A673 (cell line): Measurements from ENCODE around the gene RITA1. TPM values are rescaled to one million over a fixed set of nuclear protein-coding genes. Genes with fewer than 3 reads are reported as not detected.

Source experiments
- Bru-seq: library from RNA; stranded (reverse); fragments of 400-500 nt; gene quantifications from one replicate; lab custom pipeline; 2021; lab: Mats Ljungman, UMichigan
- BruChase-seq, 2 experiments: library from RNA; stranded (reverse); fragments of 400-500 nt; gene quantifications; one replicate each; lab custom pipeline; 2021; lab: Mats Ljungman, UMichigan
- BruUV-seq: library from RNA; stranded (reverse); fragments of 400-500 nt; replicated peaks from 2 replicates; lab custom pipeline; 2021; lab: Mats Ljungman, UMichigan
- CTCF ChIA-PET: fragments of 300-600 bp; sonication (Branson Sonifier 250); formaldehyde crosslinking; loops from one replicate; lab custom pipeline; 2022; ENCODE audit warnings: antibody characterized with exemption; lab: Charles Lee
- POLR2A ChIA-PET: fragments of 300-600 bp; sonication (Branson Sonifier 250); formaldehyde crosslinking; loops from one replicate; lab custom pipeline; 2022; ENCODE audit warnings: antibody characterized with exemption; ENCODE audit not compliant: low non-redundant PET; lab: Charles Lee
- DNase-seq: peaks from one replicate; pipeline ENCODE4 v3.0.0-alpha.2; 2015; ENCODE audit warnings: low spot score
- H3K27ac ChIP-seq: fragments of 200-600 bp; sonication (generic); 2 replicates; pipeline ENCODE4 v1.5.1; 2016; ENCODE audit warnings: mixed run types, low read depth, mild to moderate bottlenecking, mixed read lengths, antibody characterized with exemption, low read length; ENCODE audit not compliant: poor library complexity, severe bottlenecking
- H3K27me3 ChIP-seq: fragments of 200-600 bp; sonication (generic); replicated peaks from 2 replicates; pipeline ENCODE4 v1.6.1; 2017; ENCODE audit warnings: mixed run types, low read depth, mild to moderate bottlenecking, mixed read lengths, antibody characterized with exemption, low read length; ENCODE audit not compliant: insufficient read depth, poor library complexity
- H3K36me3 ChIP-seq: fragments of 200-600 bp; sonication (generic); 2 replicates; pipeline ENCODE4 v1.6.1; 2016; ENCODE audit warnings: mixed run types, mild to moderate bottlenecking, mixed read lengths, antibody characterized with exemption, low read length; ENCODE audit not compliant: insufficient read depth, poor library complexity, severe bottlenecking
- H3K4me1 ChIP-seq: fragments of 200-600 bp; sonication (generic); 2 replicates; pipeline ENCODE4 v1.6.1; 2017; ENCODE audit warnings: mixed run types, mild to moderate bottlenecking, mixed read lengths, antibody characterized with exemption, low read length; ENCODE audit not compliant: insufficient read depth, poor library complexity, severe bottlenecking
- H3K4me3 ChIP-seq: fragments of 200-600 bp; sonication (generic); 2 replicates; pipeline ENCODE4 v1.5.1; 2016; ENCODE audit warnings: low read depth, mixed run types, mild to moderate bottlenecking, mixed read lengths, low read length; ENCODE audit not compliant: poor library complexity, severe bottlenecking
- H3K9me3 ChIP-seq: fragments of 200-600 bp; sonication (generic); 2 replicates; pipeline ENCODE4 v1.6.1; 2016; ENCODE audit warnings: mixed run types, low read depth, mild to moderate bottlenecking, mixed read lengths, antibody characterized with exemption, low read length; ENCODE audit not compliant: poor library complexity, severe bottlenecking
- EZH2 ChIP-seq: fragments of 200-600 bp; sonication (generic); IDR thresholded peaks from 2 replicates; pipeline ENCODE4 v1.6.1; 2017; ENCODE audit warnings: borderline replicate concordance, low read depth, mild to moderate bottlenecking, mixed read lengths, antibody characterized with exemption, low read length; ENCODE audit not compliant: poor library complexity, severe bottlenecking
- intact Hi-C: fragments of 100-400 bp; cut with micrococcal nuclease; formaldehyde crosslinking; loops from one replicate; pipeline ENCODE4 v1.10.0; 2022; ENCODE audit not compliant: unreplicated experiment
- long read RNA-seq: library from polyadenylated mRNA; stranded (forward); transcript quantifications from one replicate; pipeline ENCODE4 v2.0.0, GENCODE V29; 2022
- total RNA-seq: library from RNA; stranded (reverse); gene quantifications from 2 replicates; pipeline ENCODE4 v1.2.3, GENCODE V29; 2021
- TF ChIP-seq, protein P1 (sequence below): fragments of 300-800, 200-600 bp; sonication (generic); conservative IDR thresholded peaks from 2 replicates; pipeline ENCODE4 v1.5.1; 2017; ENCODE audit warnings: low read depth, mild to moderate bottlenecking, antibody characterized with exemption, low read length, moderate library complexity, mixed read lengths

The RITA1 gene, protein sequence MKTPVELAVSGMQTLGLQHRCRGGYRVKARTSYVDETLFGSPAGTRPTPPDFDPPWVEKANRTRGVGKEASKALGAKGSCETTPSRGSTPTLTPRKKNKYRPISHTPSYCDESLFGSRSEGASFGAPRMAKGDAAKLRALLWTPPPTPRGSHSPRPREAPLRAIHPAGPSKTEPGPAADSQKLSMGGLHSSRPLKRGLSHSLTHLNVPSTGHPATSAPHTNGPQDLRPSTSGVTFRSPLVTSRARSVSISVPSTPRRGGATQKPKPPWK
- total RNA-seq = 22.3 and 25.3 TPM in 2 replicates
- percentile 64 among the genes with signal in this experiment for Bru-seq, nascent RNA
- percentile 60 among the genes with signal in this experiment for BruChase-seq, experiment 1, labeled RNA remaining after a 2-hour chase
- percentile 70 among the genes with signal in this experiment for BruChase-seq, experiment 2, labeled RNA remaining after a 6-hour chase
- long read RNA-seq, transcript RITA1-203 (3 exons, 1,898 nt) = minor isoform, 7 of 65 reads
- long read RNA-seq, transcript RITA1-201 (4 exons, 2,053 nt) = major isoform, 53 of 65 reads
- long read RNA-seq, partial matches to known transcripts = 2 of 65 reads
- long read RNA-seq, other reads (novel, unspliced or antisense) = 1 of 65 reads

DNA sequence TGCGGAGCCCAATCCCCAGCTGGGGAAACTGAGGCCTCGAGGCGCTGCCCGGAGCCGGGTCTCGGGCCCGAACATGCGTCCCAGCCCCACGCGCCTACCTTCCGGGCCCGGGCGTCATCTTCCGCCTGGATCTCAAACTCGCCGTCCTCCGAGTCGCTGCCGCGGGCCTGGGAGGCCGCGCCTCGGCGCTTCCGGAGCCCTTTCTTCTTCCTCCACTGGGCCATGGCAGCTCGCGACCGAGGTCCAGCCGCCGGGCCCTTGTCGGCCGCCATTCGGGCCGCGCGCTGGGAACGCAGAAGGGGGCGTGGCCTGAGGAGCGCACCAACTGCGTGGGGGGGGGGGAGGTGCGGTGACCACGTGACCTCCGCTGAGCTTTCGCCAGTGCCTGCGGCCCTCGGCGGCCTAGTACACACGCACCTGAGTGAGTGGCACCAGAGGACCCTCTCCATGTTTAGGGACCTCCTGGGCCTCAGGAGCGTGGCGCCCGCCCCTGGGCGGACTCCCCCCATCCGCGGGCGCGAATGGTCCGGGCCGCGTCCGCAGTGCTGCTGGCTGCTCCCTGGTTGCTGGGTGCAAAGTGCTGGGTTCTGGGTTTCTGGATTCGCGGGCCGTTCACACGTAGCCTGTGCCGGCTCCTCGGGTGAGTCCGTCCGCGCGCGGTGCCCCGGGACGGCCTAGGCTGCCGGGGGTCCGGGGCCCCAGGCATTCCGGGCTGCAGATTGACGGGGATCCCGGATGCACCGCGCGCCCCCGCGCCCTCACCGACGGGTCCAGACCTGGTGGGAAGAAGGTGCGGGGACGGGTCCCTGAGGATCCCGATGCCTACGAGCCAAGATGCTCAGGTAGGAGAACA, at the start of gene RITA1, which contains the start of gene DDX54:
RITA1 (plus strand) TSS at position 542 of the 853 bp plus-strand sequence. CDS start 1,026 bp downstream, outside the sequence.
DDX54 (minus strand) TSS at position 299 of the 853 bp plus-strand sequence; CDS start at position 272, 27 bp downstream.
- CTCF ChIA-PET = no interaction called here
- H3K27ac ChIP-seq = peak within 1 kb of the TSS; percentile 99
- intact Hi-C loops = no loop called here

DNA sequence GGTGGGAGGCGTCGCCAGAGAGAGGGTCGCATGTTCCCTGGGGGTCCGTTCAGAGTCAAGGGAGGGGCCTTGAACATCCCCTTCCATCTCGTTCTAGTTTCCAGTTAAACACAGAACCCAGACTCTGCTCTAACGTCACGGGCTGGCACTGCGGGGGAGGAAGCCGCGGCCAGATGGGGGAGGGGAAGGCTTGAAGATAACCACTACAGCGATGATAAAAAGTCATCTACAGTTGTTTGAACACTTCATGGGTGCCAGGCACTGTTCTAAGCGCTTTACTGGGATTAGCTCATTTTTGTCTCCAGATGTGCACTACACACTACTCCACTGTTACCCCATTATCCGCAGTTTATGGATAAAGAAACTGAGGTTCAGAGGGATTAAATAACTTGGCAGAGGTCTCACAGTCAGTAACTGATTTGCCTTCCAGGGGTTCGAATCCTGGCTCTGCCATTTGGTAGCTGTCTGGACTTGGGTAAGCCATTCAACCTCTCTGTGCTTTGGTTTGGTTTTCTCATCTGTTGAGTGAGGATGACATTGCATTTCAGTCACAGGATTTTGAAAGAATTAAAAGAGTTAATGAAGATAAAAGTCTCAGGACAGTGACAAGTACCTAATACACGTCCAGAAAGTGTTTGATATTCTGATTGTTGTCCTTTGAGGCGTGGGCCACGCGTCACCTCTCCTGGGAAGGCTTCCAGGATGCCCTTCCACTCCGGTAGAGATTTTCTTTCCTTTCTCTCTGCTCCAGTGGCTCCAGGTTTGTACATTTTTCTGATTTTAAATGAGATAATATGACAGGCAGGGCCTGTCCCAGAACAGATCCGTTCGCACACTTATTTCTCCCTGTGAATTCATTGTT, 49.2 kb upstream of the RITA1 start:
- no peaks in the 10 kb centered on the region for H3K9me3 ChIP-seq
- POLR2A ChIA-PET = no interaction called here
- no TSS peak for BruUV-seq
- H3K36me3 ChIP-seq = no peaks in the 10 kb centered on the region
- H3K4me1 ChIP-seq = peaks cover 6% of the 10 kb centered on the region
- CTCF ChIA-PET = no interaction called here
- intact Hi-C loops = no loop called here
- H3K4me3 ChIP-seq = peak overlapping the region; percentile 35
- no peak for TF ChIP-seq EZH2
- TF ChIP-seq, protein P1, sequence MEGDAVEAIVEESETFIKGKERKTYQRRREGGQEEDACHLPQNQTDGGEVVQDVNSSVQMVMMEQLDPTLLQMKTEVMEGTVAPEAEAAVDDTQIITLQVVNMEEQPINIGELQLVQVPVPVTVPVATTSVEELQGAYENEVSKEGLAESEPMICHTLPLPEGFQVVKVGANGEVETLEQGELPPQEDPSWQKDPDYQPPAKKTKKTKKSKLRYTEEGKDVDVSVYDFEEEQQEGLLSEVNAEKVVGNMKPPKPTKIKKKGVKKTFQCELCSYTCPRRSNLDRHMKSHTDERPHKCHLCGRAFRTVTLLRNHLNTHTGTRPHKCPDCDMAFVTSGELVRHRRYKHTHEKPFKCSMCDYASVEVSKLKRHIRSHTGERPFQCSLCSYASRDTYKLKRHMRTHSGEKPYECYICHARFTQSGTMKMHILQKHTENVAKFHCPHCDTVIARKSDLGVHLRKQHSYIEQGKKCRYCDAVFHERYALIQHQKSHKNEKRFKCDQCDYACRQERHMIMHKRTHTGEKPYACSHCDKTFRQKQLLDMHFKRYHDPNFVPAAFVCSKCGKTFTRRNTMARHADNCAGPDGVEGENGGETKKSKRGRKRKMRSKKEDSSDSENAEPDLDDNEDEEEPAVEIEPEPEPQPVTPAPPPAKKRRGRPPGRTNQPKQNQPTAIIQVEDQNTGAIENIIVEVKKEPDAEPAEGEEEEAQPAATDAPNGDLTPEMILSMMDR = no peak
- no peak overlapping the region for H3K27ac ChIP-seq
- DNase-seq = peak; percentile 54
- no peaks in the 10 kb centered on the region for H3K27me3 ChIP-seq

More for the DNA sequence above, at the start of gene RITA1, which contains the start of gene DDX54:
- H3K9me3 ChIP-seq = no peaks in the 10 kb centered on the region
- peak within 1 kb of the TSS; percentile 86 for H3K4me3 ChIP-seq
- peaks cover 7% of the 10 kb centered on the region for H3K36me3 ChIP-seq
- H3K4me1 ChIP-seq = no peaks in the 10 kb centered on the region
- no peaks in the 10 kb centered on the region for H3K27me3 ChIP-seq
- peak; percentile 78 for DNase-seq
- BruUV-seq = TSS peak; percentile 42
- POLR2A ChIA-PET = interaction anchor here (0.5 kb wide), 1 partner anchor 685 kb away, joined by 4 read pairs; no protein-coding TSS in a partner anchor
- TF ChIP-seq, protein P1 = no peak
- no peak for TF ChIP-seq EZH2
